ENCODE results near the gene EPOP.

EPOP gene

GRCh38 chr17:38705803-38706504, 31.2 kb upstream of the EPOP start:
- peaks cover 5 to 56% (median 48%) of the 10 kb centered on the region in 5 donors for H3K4me1 ChIP-seq (ENCODE audit: control insufficient read depth in 5 of 5, insufficient read depth in 5 of 5, low read length in 5 of 5)
- peak overlapping the region; percentile 68 to 85 (median 77) for H3K4me3 ChIP-seq (ENCODE audit: low read depth in 1 of 5, low read length in 5 of 5)
- no peaks in the 10 kb centered on the region for H3K9me3 ChIP-seq (ENCODE audit: control insufficient read depth in 5 of 5, low read length in 5 of 5)
- H3K9ac ChIP-seq (ENCODE audit: low read length in 5 of 5), result peak overlapping the region in 4 of 5 donors; percentile 71 to 82 (median 80)
- H3K27ac ChIP-seq (ENCODE audit: low read depth, low read length), result peak overlapping the region; percentile 75
- no peaks in the 10 kb centered on the region for H3K27me3 ChIP-seq (ENCODE audit: control insufficient read depth in 5 of 5, insufficient read depth in 4 of 5, low read length in 5 of 5)
- H3K36me3 ChIP-seq (ENCODE audit: control insufficient read depth in 5 of 5, insufficient read depth in 5 of 5, low read length in 5 of 5), result peaks cover 0 to 32% (median 26%) of the 10 kb centered on the region in 5 donors

DNA sequence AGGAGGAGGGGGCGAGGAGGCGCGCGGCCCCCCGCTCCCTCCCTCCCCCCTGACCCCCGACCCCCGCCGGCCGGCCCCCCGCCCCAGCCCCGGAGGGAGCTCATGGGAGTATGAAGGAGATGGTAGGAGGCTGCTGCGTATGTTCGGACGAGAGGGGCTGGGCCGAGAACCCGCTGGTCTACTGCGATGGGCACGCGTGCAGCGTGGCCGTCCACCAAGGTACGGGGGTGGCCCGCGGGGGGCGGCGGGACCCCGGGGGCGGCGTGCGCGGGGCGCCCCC, 30.7 kb upstream of the EPOP start:
- H3K27ac ChIP-seq (ENCODE audit: low read depth, low read length), result no peak overlapping the region
- peaks cover 5 to 58% (median 49%) of the 10 kb centered on the region in 5 donors for H3K4me1 ChIP-seq (ENCODE audit: control insufficient read depth in 5 of 5, insufficient read depth in 5 of 5, low read length in 5 of 5)
- peak overlapping the region; percentile 68 to 85 (median 77) for H3K4me3 ChIP-seq (ENCODE audit: low read depth in 1 of 5, low read length in 5 of 5)
- H3K9ac ChIP-seq (ENCODE audit: low read length in 5 of 5), result peak overlapping the region in 2 of 5 donors; percentile 71 to 82
- peaks cover 0 to 28% (median 23%) of the 10 kb centered on the region in 5 donors for H3K36me3 ChIP-seq (ENCODE audit: control insufficient read depth in 5 of 5, insufficient read depth in 5 of 5, low read length in 5 of 5)
- no peaks in the 10 kb centered on the region for H3K9me3 ChIP-seq (ENCODE audit: control insufficient read depth in 5 of 5, low read length in 5 of 5)
- H3K27me3 ChIP-seq (ENCODE audit: control insufficient read depth in 5 of 5, insufficient read depth in 4 of 5, low read length in 5 of 5), result no peaks in the 10 kb centered on the region

DNA sequence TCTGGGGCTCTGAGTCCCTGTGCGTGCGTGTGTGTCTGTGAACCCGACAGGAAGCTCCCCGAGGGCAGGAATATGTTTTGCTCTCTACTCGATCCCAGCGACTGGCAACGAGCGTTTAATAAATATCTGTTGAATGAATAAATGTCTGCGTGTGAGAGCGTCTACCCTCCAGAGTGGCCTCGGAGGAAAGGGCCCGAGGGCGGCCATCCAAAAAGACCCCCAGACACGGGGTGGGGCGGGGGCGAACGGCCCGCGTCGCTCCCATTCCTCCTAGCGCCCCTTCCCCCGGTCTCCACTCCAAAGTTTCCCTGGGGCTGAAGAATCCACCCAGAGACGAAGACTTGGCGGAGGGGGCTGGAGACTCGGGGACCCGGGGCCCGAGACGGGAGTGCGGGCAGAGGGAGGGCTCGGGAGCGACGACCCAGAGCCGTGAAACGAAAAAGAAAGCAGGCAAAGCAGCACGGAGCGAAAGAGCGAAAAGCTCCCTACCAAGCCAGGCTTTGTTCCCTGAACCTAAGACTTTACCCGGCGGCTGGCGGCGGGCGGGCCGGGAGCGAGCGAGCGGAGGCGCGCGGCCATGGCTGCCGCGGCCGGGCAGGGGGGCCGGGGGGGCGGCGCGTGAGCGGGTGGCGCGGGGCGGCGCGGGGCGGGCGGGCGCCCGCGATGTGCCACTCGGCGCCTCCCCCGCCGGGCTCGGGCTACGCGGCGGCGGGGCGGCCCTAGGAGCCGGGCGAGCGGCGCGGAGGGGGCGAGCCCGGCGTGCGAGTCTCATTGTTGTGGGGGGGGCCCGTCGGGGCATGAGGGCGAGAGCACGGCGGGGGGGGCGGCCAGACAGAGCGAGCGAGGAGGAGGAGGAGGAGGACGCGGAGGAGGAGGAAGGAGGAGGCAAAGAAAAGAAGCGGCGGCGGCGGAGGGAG, 30.1 kb upstream of the EPOP start, which contains the start of gene MLLT6:
MLLT6 (plus strand) TSS at position 668 of the 917 bp plus-strand sequence. CDS start 360 bp downstream, outside the sequence.
- H3K27ac ChIP-seq (ENCODE audit: low read depth, low read length), result peak within 1 kb of the TSS; percentile 96
- peaks cover 5 to 63% (median 49%) of the 10 kb centered on the region in 5 donors for H3K4me1 ChIP-seq (ENCODE audit: control insufficient read depth in 5 of 5, insufficient read depth in 5 of 5, low read length in 5 of 5)
- peak within 1 kb of the TSS; percentile 81 to 94 (median 87) for H3K9ac ChIP-seq (ENCODE audit: low read length in 5 of 5)
- H3K9me3 ChIP-seq (ENCODE audit: control insufficient read depth in 5 of 5, low read length in 5 of 5), result no peaks in the 10 kb centered on the region
- peaks cover 0 to 22% (median 19%) of the 10 kb centered on the region in 5 donors for H3K36me3 ChIP-seq (ENCODE audit: control insufficient read depth in 5 of 5, insufficient read depth in 5 of 5, low read length in 5 of 5)
- peak within 1 kb of the TSS; percentile 77 to 90 (median 85) for H3K4me3 ChIP-seq (ENCODE audit: low read depth in 1 of 5, low read length in 5 of 5)
- no peaks in the 10 kb centered on the region for H3K27me3 ChIP-seq (ENCODE audit: control insufficient read depth in 5 of 5, insufficient read depth in 4 of 5, low read length in 5 of 5)

DNA sequence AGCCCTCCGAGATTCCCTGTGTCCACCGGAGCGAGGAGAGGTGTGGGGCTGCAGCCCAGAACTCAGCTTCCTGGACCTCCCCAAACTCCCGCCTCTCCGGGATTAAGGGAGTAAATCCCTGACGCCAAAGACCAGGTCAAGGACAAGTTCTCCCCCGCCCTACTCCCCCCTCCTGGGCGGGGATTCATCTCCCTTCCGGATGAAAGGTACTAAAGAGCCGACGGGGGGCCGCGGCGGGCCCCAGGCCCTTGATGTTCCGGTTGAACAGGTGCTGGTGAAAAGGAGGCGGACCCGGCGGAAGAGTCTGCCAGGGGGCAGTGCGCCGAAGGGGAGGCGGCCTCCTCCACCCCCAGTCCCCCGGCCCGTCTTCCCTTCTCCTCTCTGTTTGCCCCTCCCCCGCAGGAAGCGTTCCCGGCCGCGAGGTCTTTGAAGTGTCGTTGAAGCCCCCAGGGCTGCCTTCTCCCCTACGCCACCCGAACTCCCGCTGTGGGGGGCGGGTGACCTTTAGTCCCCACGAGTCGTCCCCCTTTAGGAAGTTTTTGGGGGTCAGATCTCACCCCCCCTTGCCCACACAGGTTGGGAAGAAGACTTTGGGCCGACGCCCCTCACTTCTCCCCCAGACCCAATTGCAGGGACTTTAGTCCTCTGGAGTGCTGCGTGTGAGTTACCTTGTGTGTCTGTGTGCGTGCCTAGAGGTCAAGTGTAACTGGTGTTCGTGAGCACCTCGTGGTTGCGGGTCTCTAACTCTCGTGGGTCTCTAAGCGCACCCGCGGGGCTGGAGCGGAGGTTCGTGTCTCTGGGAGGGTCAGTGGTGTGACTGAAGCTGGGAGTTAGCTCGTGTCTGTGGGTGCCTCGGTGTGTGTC, 29.2 kb upstream of the EPOP start:
- H3K4me3 ChIP-seq (ENCODE audit: low read depth in 1 of 5, low read length in 5 of 5), result peak overlapping the region; percentile 77 to 90 (median 85)
- no peaks in the 10 kb centered on the region for H3K27me3 ChIP-seq (ENCODE audit: control insufficient read depth in 5 of 5, insufficient read depth in 4 of 5, low read length in 5 of 5)
- no peaks in the 10 kb centered on the region for H3K9me3 ChIP-seq (ENCODE audit: control insufficient read depth in 5 of 5, low read length in 5 of 5)
- peak overlapping the region; percentile 96 for H3K27ac ChIP-seq (ENCODE audit: low read depth, low read length)
- peaks cover 5 to 69% (median 57%) of the 10 kb centered on the region in 5 donors for H3K4me1 ChIP-seq (ENCODE audit: control insufficient read depth in 5 of 5, insufficient read depth in 5 of 5, low read length in 5 of 5)
- H3K36me3 ChIP-seq (ENCODE audit: control insufficient read depth in 5 of 5, insufficient read depth in 5 of 5, low read length in 5 of 5), result peaks cover 0 to 13% (median 10%) of the 10 kb centered on the region in 5 donors
- peak overlapping the region in 4 of 5 donors; percentile 80 to 94 (median 88) for H3K9ac ChIP-seq (ENCODE audit: low read length in 5 of 5)

GRCh38 chr17:38702916-38703741, 28.4 kb upstream of the EPOP start:
- Histone ChIP-seq H3K4me1 (ENCODE audit: control insufficient read depth in 5 of 5, insufficient read depth in 5 of 5, low read length in 5 of 5) (peaks cover 5 to 72% (median 60%) of the 10 kb centered on the region in 5 donors), H3K9ac (ENCODE audit: low read length in 5 of 5) (peak overlapping the region; percentile 26 to 94 (median 90))

DNA sequence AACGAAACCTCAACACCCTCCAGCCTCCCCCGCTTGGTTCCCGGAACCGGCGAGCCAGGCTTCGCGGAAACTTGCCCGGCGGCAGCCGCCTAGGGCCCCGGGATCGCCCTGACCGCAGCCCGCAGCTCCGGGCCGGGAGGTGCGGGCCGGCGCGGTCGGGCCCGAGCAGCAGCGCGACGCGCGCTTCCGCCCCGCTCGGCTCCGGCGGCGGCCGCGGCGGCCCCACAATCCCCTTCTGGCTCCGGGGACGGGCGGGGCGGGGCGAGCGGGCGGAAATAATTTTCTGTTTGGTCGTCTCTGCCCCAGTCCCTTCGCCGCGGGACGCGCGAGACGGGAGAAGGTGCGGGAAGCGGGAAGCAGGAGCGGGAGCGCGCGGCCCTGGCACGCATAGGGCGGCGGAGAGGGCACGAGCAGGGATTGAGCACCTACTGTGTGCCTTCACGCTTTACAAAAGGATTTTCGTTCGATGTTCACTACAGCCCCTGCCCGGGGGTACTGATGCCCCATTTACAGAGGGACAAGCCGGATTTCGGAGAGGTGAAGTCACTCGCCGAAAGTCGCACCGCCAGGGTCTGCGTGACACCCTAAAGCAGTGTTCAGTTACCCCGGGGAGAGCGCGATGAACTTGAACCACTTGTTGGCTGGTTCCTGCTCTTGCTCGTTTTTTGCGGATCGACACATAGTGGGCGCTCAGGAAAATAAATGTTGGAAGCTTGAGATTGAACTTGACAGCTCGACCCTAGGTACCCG, 27.6 kb upstream of the EPOP start:
- Histone ChIP-seq H3K9me3 (ENCODE audit: control insufficient read depth in 5 of 5, low read length in 5 of 5) (no peaks in the 10 kb centered on the region), H3K36me3 (ENCODE audit: control insufficient read depth in 5 of 5, insufficient read depth in 5 of 5, low read length in 5 of 5) (peaks cover 0 to under 1% (median 0%) of the 10 kb centered on the region in 5 donors), H3K9ac (ENCODE audit: low read length in 5 of 5) (peak overlapping the region; percentile 71 to 94 (median 93)), H3K4me1 (ENCODE audit: control insufficient read depth in 5 of 5, insufficient read depth in 5 of 5, low read length in 5 of 5) (peaks cover 5 to 70% (median 58%) of the 10 kb centered on the region in 5 donors), H3K4me3 (ENCODE audit: low read depth in 1 of 5, low read length in 5 of 5) (peak overlapping the region; percentile 77 to 87 (median 85)), H3K27me3 (ENCODE audit: control insufficient read depth in 5 of 5, insufficient read depth in 4 of 5, low read length in 5 of 5) (no peaks in the 10 kb centered on the region), H3K27ac (ENCODE audit: low read depth, low read length) (peak overlapping the region; percentile 96)

More at GRCh38 chr17:38702916-38703741, 28.4 kb upstream of the EPOP start:
- H3K36me3 ChIP-seq (ENCODE audit: control insufficient read depth in 5 of 5, insufficient read depth in 5 of 5, low read length in 5 of 5), result peaks cover 0 to 8% (median 7%) of the 10 kb centered on the region in 5 donors
- no peaks in the 10 kb centered on the region for H3K27me3 ChIP-seq (ENCODE audit: control insufficient read depth in 5 of 5, insufficient read depth in 4 of 5, low read length in 5 of 5)
- H3K4me3 ChIP-seq (ENCODE audit: low read depth in 1 of 5, low read length in 5 of 5), result peak overlapping the region; percentile 77 to 87 (median 85)
- H3K9me3 ChIP-seq (ENCODE audit: control insufficient read depth in 5 of 5, low read length in 5 of 5), result no peaks in the 10 kb centered on the region
- H3K27ac ChIP-seq (ENCODE audit: low read depth, low read length), result peak overlapping the region; percentile 96

GRCh38 chr17:38701504-38702165, 26.9 kb upstream of the EPOP start:
- Histone ChIP-seq H3K4me3 (ENCODE audit: low read depth in 1 of 5, low read length in 5 of 5) (peak overlapping the region; percentile 46 to 87 (median 84)), H3K36me3 (ENCODE audit: control insufficient read depth in 5 of 5, insufficient read depth in 5 of 5, low read length in 5 of 5) (no peaks in the 10 kb centered on the region), H3K27me3 (ENCODE audit: control insufficient read depth in 5 of 5, insufficient read depth in 4 of 5, low read length in 5 of 5) (no peaks in the 10 kb centered on the region), H3K4me1 (ENCODE audit: control insufficient read depth in 5 of 5, insufficient read depth in 5 of 5, low read length in 5 of 5) (peaks cover 3 to 63% (median 51%) of the 10 kb centered on the region in 5 donors), H3K9ac (ENCODE audit: low read length in 5 of 5) (peak overlapping the region; percentile 71 to 94 (median 91)), H3K9me3 (ENCODE audit: control insufficient read depth in 5 of 5, low read length in 5 of 5) (no peaks in the 10 kb centered on the region), H3K27ac (ENCODE audit: low read depth, low read length) (peak overlapping the region; percentile 96)

- Histone ChIP-seq H3K27ac (ENCODE audit: low read depth, low read length) (no peak overlapping the region), H3K4me1 (ENCODE audit: control insufficient read depth in 5 of 5, insufficient read depth in 5 of 5, low read length in 5 of 5) (peaks cover 6 to 48% (median 42%) of the 10 kb centered on the region in 5 donors)
Measured at GRCh38 chr17:38698760-38699159, 24.0 kb upstream of the EPOP start.

More at GRCh38 chr17:38698760-38699159, 24.0 kb upstream of the EPOP start:
- Histone ChIP-seq H3K4me3 (ENCODE audit: low read depth in 1 of 5, low read length in 5 of 5) (no peak overlapping the region), H3K36me3 (ENCODE audit: control insufficient read depth in 5 of 5, insufficient read depth in 5 of 5, low read length in 5 of 5) (no peaks in the 10 kb centered on the region), H3K27me3 (ENCODE audit: control insufficient read depth in 5 of 5, insufficient read depth in 4 of 5, low read length in 5 of 5) (no peaks in the 10 kb centered on the region), H3K9ac (ENCODE audit: low read length in 5 of 5) (no peak overlapping the region), H3K9me3 (ENCODE audit: control insufficient read depth in 5 of 5, low read length in 5 of 5) (no peaks in the 10 kb centered on the region)
